ENCODE measurements around the gene RAP1A.

RAP1A gene

GRCh38 chr1:111690306-111690617, 70.7 kb downstream of the RAP1A start:
- TF ChIP-seq CTCF (IDR thresholded peaks at IDR 0.05; ENCODE audit: borderline replicate concordance, control extremely low read depth, extremely low read depth, insufficient read depth, missing control alignments) = no peak
- DNase-seq (ENCODE audit: low spot score) = no peak
- in situ Hi-C loops (cut with MboI; ENCODE audit: low sequenced_read_pairs, unreplicated experiment) = no loop called here

DNA sequence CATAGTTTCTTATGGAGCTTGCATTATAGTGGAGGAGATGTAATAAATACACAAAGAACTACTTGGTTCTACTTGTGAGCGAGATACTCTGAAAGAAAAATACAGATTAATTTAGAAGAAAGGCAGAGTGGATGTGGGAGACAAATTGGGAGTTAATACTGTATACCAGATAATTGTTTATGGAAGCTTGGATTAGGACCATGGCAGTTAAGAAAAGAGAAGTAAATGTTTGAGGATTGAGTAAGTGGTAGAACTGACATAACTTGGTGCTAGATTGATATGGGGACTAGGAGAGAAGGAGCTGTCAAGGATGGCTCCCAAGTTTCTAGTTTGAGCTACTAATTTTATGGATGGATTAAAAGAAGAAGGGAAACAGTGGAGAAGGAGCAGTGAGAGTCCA, 72.3 kb downstream of the RAP1A start:
- in situ Hi-C loops (cut with MboI; ENCODE audit: low sequenced_read_pairs, unreplicated experiment) = no loop called here
- no peak for DNase-seq (ENCODE audit: low spot score)
- no peak for TF ChIP-seq CTCF (IDR thresholded peaks at IDR 0.05; ENCODE audit: borderline replicate concordance, control extremely low read depth, extremely low read depth, insufficient read depth, missing control alignments)

DNA sequence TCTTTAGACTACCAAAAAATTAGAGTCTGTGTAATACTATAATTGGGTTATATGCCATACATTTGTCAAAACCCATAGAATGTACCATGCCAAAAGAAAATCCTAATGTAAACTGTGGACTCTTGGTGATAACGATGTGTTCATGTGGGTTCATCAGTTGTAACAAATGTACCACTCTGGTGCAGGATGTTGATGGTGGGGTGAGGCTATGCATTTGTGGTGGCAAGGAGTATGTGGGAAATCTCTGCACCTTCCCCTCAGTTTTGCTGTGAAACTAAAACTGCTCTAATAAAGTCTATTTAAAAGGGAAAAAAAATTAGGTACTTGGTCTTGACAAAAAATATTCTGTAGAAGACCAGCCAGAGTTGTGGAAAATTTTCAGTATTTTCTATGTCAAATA, 76.2 kb downstream of the RAP1A start:
- in situ Hi-C loops (cut with MboI; ENCODE audit: low sequenced_read_pairs, unreplicated experiment) = no loop called here
- no peak for DNase-seq (ENCODE audit: low spot score)
- no peak for TF ChIP-seq CTCF (IDR thresholded peaks at IDR 0.05; ENCODE audit: borderline replicate concordance, control extremely low read depth, extremely low read depth, insufficient read depth, missing control alignments)

DNA sequence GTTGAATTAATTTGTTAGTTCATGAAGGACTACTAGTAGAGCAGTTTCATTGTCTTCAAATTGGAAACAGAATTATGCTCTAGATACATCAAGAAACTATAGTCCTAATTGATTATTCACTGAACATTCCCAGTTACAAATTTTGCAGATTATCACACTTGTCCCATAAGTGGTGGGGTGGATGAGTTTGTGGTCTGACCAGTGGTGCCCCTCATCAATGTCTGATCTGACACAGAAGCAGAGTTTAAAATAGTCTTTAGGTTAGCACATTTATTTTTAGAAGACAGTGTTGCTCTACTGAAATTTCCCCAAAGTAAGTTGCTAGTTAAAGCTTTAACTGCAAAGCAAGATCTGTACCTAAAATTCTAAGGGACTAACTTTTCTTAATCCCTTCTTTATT, 76.7 kb downstream of the RAP1A start:
- no peak for DNase-seq (ENCODE audit: low spot score)
- no peak for TF ChIP-seq CTCF (IDR thresholded peaks at IDR 0.05; ENCODE audit: borderline replicate concordance, control extremely low read depth, extremely low read depth, insufficient read depth, missing control alignments)
- in situ Hi-C loops (cut with MboI; ENCODE audit: low sequenced_read_pairs, unreplicated experiment) = no loop called here

GRCh38 chr1:111699268-111699667, 79.7 kb downstream of the RAP1A start:
- in situ Hi-C loops (cut with MboI; ENCODE audit: low sequenced_read_pairs, unreplicated experiment) = no loop called here
- DNase-seq (ENCODE audit: low spot score) = no peak
- no peak for TF ChIP-seq CTCF (IDR thresholded peaks at IDR 0.05; ENCODE audit: borderline replicate concordance, control extremely low read depth, extremely low read depth, insufficient read depth, missing control alignments)

GRCh38 chr1:111702504-111703050, 83.0 kb downstream of the RAP1A start:
- in situ Hi-C loops (cut with MboI; ENCODE audit: low sequenced_read_pairs, unreplicated experiment) = no loop called here
- DNase-seq (ENCODE audit: low spot score) = no peak
- no peak for TF ChIP-seq CTCF (IDR thresholded peaks at IDR 0.05; ENCODE audit: borderline replicate concordance, control extremely low read depth, extremely low read depth, insufficient read depth, missing control alignments)

DNA sequence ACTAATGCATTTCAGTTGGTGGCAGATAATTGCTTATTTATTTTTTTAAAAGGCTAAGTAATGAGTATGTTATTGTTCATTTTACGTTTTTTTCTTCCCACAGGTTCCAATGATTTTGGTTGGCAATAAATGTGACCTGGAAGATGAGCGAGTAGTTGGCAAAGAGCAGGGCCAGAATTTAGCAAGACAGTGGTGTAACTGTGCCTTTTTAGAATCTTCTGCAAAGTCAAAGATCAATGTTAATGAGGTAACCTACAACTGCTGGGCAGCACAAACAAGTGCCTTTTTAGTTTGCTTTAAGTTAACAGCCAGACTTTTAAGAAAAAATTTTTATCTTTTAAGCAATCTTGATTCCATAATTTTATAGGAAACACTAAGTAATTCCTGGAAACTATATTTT, 84.7 kb downstream of the RAP1A start:
- no peak for DNase-seq (ENCODE audit: low spot score)
- in situ Hi-C loops (cut with MboI; ENCODE audit: low sequenced_read_pairs, unreplicated experiment) = no loop called here
- no peak for TF ChIP-seq CTCF (IDR thresholded peaks at IDR 0.05; ENCODE audit: borderline replicate concordance, control extremely low read depth, extremely low read depth, insufficient read depth, missing control alignments)

Measured in GM13976 (cell line).